ENCODE data around the gene CENPP.
"Not testable (repeated sequence)": the region's sequence is repeated elsewhere in the genome, so short reads cannot be mapped to it uniquely, and the experiment has no call there.

Gene CENPP

GRCh38 chr9:92617195-92617813, 291.6 kb downstream of the CENPP start:
- DNase-seq (ENCODE audit: low read depth), result no peak
- H3K4me3 ChIP-seq (ENCODE audit: low read depth, low read length), result no peak overlapping the region
- TF ChIP-seq POLR2A (IDR thresholded peaks at IDR 0.05; ENCODE audit: extremely low read depth, insufficient read length) (no peak), CTCF (IDR thresholded peaks at IDR 0.05; ENCODE audit: low read depth, low read length) (no peak), MAX (IDR thresholded peaks at IDR 0.05; ENCODE audit: low read depth, low read length) (no peak)

GRCh38 chr9:92617951-92618510, 292.3 kb downstream of the CENPP start:
- TF ChIP-seq POLR2A (IDR thresholded peaks at IDR 0.05; ENCODE audit: extremely low read depth, insufficient read length), result no peak
- no peak for TF ChIP-seq CTCF (IDR thresholded peaks at IDR 0.05; ENCODE audit: low read depth, low read length)
- no peak for TF ChIP-seq MAX (IDR thresholded peaks at IDR 0.05; ENCODE audit: low read depth, low read length)
- no peak for TF ChIP-seq MYC (IDR thresholded peaks at IDR 0.05; ENCODE audit: low read depth, low read length)
- no peak overlapping the region for H3K4me3 ChIP-seq (ENCODE audit: low read depth, low read length)
- DNase-seq (ENCODE audit: low read depth), result no peak

GRCh38 chr9:92618633-92619225, 293.0 kb downstream of the CENPP start:
- H3K4me3 ChIP-seq (ENCODE audit: low read depth, low read length), result no peak overlapping the region
- DNase-seq (ENCODE audit: low read depth), result no peak
- TF ChIP-seq POLR2A (IDR thresholded peaks at IDR 0.05; ENCODE audit: extremely low read depth, insufficient read length) (no peak), MYC (IDR thresholded peaks at IDR 0.05; ENCODE audit: low read depth, low read length) (no peak), CTCF (IDR thresholded peaks at IDR 0.05; ENCODE audit: low read depth, low read length) (no peak), MAX (IDR thresholded peaks at IDR 0.05; ENCODE audit: low read depth, low read length) (no peak)

- no peak overlapping the region for H3K4me3 ChIP-seq (ENCODE audit: low read depth, low read length)
- TF ChIP-seq CTCF (IDR thresholded peaks at IDR 0.05; ENCODE audit: low read depth, low read length) (no peak), MAX (IDR thresholded peaks at IDR 0.05; ENCODE audit: low read depth, low read length) (no peak), MYC (IDR thresholded peaks at IDR 0.05; ENCODE audit: low read depth, low read length) (no peak), POLR2A (IDR thresholded peaks at IDR 0.05; ENCODE audit: extremely low read depth, insufficient read length) (no peak)
These were observed 294.0 kb downstream of the CENPP start for GRCh38 chr9:92619601-92620300.

GRCh38 chr9:92620845-92621244, 295.1 kb downstream of the CENPP start:
- no peak overlapping the region for H3K4me3 ChIP-seq (ENCODE audit: low read depth, low read length)
- TF ChIP-seq MYC (IDR thresholded peaks at IDR 0.05; ENCODE audit: low read depth, low read length) (no peak), CTCF (IDR thresholded peaks at IDR 0.05; ENCODE audit: low read depth, low read length) (no peak), MAX (IDR thresholded peaks at IDR 0.05; ENCODE audit: low read depth, low read length) (no peak), POLR2A (IDR thresholded peaks at IDR 0.05; ENCODE audit: extremely low read depth, insufficient read length) (no peak)
- no peak for DNase-seq (ENCODE audit: low read depth)

More at GRCh38 chr9:92619601-92620300, 294.0 kb downstream of the CENPP start:
- DNase-seq (ENCODE audit: low read depth), result no peak

GRCh38 chr9:92623936-92624335, 298.2 kb downstream of the CENPP start:
- not testable (repeated sequence) for H3K4me3 ChIP-seq (ENCODE audit: low read depth, low read length); DNase-seq (ENCODE audit: low read depth)

Measured in NB4 (cell line).